ENCODE data around the gene PPARD.

Gene PPARD

DNA sequence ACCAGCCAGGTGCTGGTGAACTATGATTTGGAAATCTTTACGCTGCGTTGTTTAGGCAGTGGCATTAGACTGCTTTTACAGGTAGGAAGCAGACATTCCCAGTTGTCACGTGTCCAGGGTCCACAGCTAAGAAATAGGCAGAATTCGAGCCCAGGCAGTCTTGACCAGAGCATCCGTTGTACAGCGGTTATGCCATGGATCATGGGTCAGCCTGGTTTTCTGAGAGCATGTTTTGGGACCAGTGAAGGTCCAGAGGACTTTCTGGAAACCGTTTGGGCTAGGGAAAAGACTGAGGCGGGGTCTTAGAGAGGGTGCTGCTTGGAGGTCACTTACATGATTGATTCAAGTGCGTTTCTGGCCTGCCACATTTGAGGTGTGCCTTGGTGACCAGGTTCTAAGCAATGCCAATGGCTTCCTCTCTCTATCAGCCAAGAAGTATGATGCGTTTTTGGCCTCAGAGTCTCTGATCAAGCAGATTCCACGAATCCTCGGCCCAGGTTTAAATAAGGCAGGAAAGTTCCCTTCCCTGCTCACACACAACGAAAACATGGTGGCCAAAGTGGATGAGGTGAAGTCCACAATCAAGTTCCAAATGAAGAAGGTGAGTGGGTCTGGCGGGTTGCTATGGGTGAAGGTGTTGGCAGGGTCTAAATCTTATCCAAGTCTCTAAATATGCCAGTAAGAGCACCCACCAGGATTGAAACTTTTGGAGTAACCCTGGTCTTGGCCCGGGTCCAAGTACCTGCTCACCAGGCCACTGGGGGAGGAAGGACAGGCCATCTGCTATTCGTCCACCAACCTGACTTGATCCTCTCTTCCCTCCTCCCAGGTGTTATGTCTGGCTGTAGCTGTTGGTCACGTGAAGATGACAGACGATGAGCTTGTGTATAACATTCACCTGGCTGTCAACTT lies 127.6 kb downstream of the PPARD start:
- H3K27ac ChIP-seq (ENCODE audit: low read depth, low read length), result peak overlapping the region; percentile 92
- H3K27me3 ChIP-seq (ENCODE audit: control insufficient read depth, insufficient read depth, low read length), result no peaks in the 10 kb centered on the region
- H3K36me3 ChIP-seq (ENCODE audit: control insufficient read depth, insufficient read depth, low read length), result peaks cover 16% of the 10 kb centered on the region
- peaks cover 4% of the 10 kb centered on the region for H3K4me1 ChIP-seq (ENCODE audit: control insufficient read depth, insufficient read depth, low read length)
- peak overlapping the region; percentile 53 for H3K4me3 ChIP-seq (ENCODE audit: low read length)
- H3K9ac ChIP-seq (ENCODE audit: low read length), result peak overlapping the region; percentile 42

DNA sequence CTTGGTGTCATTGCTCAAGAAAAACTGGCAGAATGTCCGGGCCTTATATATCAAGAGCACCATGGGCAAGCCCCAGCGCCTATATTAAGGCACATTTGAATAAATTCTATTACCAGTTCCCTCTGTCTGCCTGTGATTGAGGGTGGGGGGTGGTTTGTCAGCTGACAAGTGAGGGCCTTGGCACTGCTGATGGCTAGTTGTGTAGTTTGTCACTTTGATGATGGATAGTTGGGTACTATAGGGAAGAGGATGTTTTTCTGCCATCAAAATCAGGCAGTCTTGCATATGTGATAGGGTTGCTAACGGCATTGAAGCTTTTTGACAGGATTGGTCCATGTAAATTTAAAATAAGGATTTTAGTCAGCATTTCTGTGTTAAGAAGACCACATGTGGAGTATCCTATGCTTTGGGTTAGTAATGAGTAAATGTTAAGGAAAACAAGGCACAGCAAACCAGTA lies 128.3 kb downstream of the PPARD start:
- Histone ChIP-seq H3K27me3 (ENCODE audit: control insufficient read depth, insufficient read depth, low read length) (no peaks in the 10 kb centered on the region), H3K9ac (ENCODE audit: low read length) (peak overlapping the region; percentile 14), H3K4me1 (ENCODE audit: control insufficient read depth, insufficient read depth, low read length) (peaks cover 4% of the 10 kb centered on the region), H3K4me3 (ENCODE audit: low read length) (peak overlapping the region; percentile 53), H3K36me3 (ENCODE audit: control insufficient read depth, insufficient read depth, low read length) (peaks cover 17% of the 10 kb centered on the region), H3K27ac (ENCODE audit: low read depth, low read length) (peak overlapping the region; percentile 92)

DNA sequence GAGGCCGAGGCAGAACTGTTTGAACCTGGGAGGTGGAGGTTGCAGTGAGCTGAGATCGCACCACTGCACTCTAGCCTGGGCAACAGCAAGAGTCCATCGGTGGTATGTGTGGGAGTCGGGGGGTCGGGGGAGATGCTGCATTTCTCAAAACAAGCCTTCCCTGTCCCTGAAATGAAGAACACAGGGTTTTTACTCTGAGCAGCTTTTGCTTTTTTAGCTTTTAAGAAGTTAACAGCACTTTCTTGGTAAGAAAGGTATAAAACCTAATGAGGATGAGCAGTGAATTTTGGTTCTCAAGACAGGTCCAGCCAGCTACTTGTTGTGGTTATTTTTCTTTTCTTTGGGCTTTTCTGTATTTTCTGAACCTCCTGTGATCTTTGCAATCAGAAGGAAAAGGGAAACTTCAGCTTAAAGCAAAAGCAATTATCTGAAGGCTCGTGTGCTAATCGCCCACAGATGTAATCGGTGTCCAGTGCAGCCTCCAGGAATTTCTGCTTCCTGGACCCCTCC lies 129.5 kb downstream of the PPARD start:
- Histone ChIP-seq H3K4me1 (ENCODE audit: control insufficient read depth, insufficient read depth, low read length) (peaks cover 4% of the 10 kb centered on the region), H3K27ac (ENCODE audit: low read depth, low read length) (peak overlapping the region; percentile 51), H3K36me3 (ENCODE audit: control insufficient read depth, insufficient read depth, low read length) (peaks cover 17% of the 10 kb centered on the region), H3K9ac (ENCODE audit: low read length) (peak overlapping the region; percentile 2), H3K4me3 (ENCODE audit: low read length) (no peak overlapping the region), H3K27me3 (ENCODE audit: control insufficient read depth, insufficient read depth, low read length) (no peaks in the 10 kb centered on the region)

DNA sequence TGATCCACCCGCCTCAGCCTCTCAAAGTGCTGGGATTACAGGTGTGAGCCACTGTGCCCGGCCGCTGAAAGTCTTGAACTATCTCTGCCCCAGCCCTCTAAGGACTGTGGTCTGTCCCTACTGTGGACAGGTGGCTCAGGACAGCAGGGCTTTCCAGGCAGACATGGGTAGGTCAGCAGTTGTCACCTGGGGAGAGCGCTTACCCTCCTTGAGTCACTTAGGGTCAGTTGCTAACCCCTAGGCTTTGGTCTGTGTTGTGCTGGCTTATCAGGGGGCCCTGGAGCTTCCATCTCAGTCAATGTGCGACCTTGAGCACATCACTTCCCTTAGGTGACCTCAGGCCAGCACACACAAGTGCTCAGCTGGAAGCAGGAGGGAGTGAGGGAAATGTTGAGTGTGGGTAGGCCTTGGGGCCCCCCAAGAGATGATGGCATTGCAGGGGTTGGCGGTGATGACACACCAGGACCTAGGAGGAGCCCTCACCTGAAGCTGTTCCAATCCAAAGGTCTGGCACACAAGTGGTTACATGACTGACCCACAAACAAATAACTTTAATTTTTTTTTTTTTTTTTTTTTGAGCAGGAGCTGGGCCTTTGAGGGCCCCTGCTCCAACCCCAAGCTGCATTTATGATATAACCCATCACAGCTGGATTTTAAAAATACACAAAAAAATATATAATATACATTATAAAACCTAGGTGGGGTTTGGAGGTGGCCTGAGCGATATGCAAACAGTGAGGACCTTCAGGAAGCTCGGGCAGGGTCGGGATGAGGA lies 130.9 kb downstream of the PPARD start:
- no peak overlapping the region for H3K4me3 ChIP-seq (ENCODE audit: low read length)
- peaks cover 17% of the 10 kb centered on the region for H3K36me3 ChIP-seq (ENCODE audit: control insufficient read depth, insufficient read depth, low read length)

DNA sequence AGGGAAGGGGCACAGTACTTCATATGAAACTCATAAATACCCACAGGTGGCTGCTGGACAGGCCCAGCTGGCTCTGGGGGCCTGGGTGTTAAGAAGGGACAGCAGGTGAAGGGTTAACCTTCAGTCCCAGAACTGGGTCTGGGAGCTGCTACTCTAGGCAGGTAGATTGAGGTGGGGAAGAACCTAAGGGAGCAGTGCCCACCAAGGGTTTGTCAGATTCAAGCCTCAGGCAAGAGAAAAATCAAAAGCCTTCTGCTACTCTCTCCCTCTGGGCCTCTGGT lies 131.4 kb downstream of the PPARD start:
- Histone ChIP-seq H3K36me3 (ENCODE audit: control insufficient read depth, insufficient read depth, low read length) (peaks cover 20% of the 10 kb centered on the region), H3K27ac (ENCODE audit: low read depth, low read length) (no peak overlapping the region), H3K9ac (ENCODE audit: low read length) (no peak overlapping the region), H3K4me1 (ENCODE audit: control insufficient read depth, insufficient read depth, low read length) (peaks cover 4% of the 10 kb centered on the region), H3K27me3 (ENCODE audit: control insufficient read depth, insufficient read depth, low read length) (no peaks in the 10 kb centered on the region), H3K4me3 (ENCODE audit: low read length) (no peak overlapping the region)

More for the DNA sequence above, 130.9 kb downstream of the PPARD start:
- H3K27ac ChIP-seq (ENCODE audit: low read depth, low read length), result no peak overlapping the region
- H3K4me1 ChIP-seq (ENCODE audit: control insufficient read depth, insufficient read depth, low read length), result peaks cover 4% of the 10 kb centered on the region
- H3K9ac ChIP-seq (ENCODE audit: low read length), result no peak overlapping the region
- no peaks in the 10 kb centered on the region for H3K27me3 ChIP-seq (ENCODE audit: control insufficient read depth, insufficient read depth, low read length)

DNA sequence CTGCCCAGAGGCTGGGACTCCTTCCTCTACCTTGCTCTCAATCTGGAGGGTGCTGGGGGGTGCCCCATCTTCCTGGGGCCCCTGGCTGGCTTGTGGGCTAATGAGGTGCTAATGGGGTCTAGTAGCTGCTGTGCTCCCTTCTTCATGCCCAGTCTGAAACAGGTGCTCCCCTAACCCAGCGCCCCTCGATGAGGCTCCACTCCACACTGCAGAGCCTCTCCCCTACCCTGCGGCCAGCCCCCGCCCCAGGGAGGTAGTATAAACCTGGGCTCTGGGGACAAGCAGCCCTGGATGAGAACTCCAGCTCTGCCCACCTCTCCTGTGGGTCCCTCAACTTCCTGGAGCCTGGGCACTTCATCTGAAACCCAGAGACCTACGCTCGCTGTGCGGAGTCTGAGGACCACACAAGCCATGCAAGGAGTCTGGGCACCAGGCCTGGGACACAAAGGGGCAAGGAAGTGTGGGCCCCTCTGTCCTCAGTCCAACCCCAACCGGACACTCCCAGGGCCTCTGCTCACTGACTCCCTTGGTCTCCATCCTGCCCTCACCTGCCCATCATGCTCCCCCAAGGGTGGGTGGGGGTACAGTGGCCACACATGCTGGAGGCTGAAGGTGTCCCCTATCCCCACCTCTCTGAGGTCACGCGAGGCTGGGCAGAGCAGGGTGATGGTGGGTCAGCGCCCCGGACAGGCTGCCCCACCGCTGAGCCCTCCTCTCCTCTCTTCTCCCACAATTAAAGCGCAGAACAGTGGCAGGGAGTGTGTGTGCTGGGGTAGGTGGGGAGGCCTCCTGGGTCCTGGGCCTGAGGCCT lies 132.0 kb downstream of the PPARD start:
- Histone ChIP-seq H3K4me1 (ENCODE audit: control insufficient read depth, insufficient read depth, low read length) (peaks cover 4% of the 10 kb centered on the region), H3K9ac (ENCODE audit: low read length) (no peak overlapping the region), H3K36me3 (ENCODE audit: control insufficient read depth, insufficient read depth, low read length) (peaks cover 23% of the 10 kb centered on the region), H3K27me3 (ENCODE audit: control insufficient read depth, insufficient read depth, low read length) (no peaks in the 10 kb centered on the region), H3K27ac (ENCODE audit: low read depth, low read length) (no peak overlapping the region), H3K4me3 (ENCODE audit: low read length) (no peak overlapping the region)

DNA sequence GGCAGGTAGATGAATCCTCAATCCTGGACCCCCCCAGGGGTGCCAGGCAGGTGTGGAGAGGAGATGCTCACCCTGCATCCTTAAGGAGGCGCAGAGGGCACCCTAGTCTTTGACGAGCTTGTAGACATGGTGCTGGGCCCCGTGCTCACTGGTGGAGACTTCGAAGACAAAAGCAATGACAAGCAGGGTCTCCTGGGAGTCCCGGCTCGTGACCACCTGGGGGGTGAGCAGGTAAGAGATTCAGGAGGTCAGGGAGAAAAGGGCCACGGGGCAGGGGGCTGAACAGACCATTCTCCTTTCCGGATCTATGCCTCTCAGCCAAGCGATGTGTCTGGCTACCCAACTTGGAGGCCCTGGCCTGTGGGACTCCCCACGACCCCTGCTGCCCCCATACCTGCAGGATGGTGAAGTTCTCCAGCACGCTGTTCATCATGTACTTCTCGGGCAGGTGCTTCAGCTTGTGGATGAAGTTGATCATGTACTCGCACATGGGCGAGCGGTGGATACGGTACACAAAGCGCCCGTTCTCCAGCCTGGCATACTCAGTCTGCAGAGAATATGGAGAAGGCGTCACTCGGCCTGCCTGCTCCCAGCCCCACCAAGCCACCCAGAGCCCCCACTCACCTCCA lies 132.7 kb downstream of the PPARD start:
- Histone ChIP-seq H3K27me3 (ENCODE audit: control insufficient read depth, insufficient read depth, low read length) (no peaks in the 10 kb centered on the region), H3K36me3 (ENCODE audit: control insufficient read depth, insufficient read depth, low read length) (peaks cover 21% of the 10 kb centered on the region), H3K9ac (ENCODE audit: low read length) (no peak overlapping the region), H3K4me1 (ENCODE audit: control insufficient read depth, insufficient read depth, low read length) (no peaks in the 10 kb centered on the region), H3K4me3 (ENCODE audit: low read length) (no peak overlapping the region), H3K27ac (ENCODE audit: low read depth, low read length) (no peak overlapping the region)

DNA sequence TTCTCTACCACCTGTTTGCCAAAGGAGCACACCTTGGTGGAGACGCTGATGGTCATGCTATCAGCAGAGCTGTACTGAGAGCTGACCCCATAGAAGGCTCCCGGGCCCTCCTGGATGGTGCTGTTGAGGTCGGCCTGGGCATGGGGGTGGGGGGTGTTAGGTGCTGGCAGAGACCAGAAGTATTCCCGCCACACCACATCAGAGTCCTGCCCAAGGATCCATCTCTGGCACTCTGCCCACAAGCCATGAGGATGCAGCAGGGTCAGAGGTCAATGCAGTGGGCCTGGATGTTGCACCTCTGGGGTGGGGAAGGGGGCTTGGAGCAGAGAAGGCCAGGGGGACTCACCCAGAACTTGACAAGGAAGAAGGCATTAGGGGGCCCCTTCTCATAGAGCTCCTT lies 133.2 kb downstream of the PPARD start:
- H3K27me3 ChIP-seq (ENCODE audit: control insufficient read depth, insufficient read depth, low read length), result no peaks in the 10 kb centered on the region
- no peaks in the 10 kb centered on the region for H3K4me1 ChIP-seq (ENCODE audit: control insufficient read depth, insufficient read depth, low read length)
- no peak overlapping the region for H3K9ac ChIP-seq (ENCODE audit: low read length)
- no peak overlapping the region for H3K4me3 ChIP-seq (ENCODE audit: low read length)
- peaks cover 24% of the 10 kb centered on the region for H3K36me3 ChIP-seq (ENCODE audit: control insufficient read depth, insufficient read depth, low read length)
- no peak overlapping the region for H3K27ac ChIP-seq (ENCODE audit: low read depth, low read length)

DNA sequence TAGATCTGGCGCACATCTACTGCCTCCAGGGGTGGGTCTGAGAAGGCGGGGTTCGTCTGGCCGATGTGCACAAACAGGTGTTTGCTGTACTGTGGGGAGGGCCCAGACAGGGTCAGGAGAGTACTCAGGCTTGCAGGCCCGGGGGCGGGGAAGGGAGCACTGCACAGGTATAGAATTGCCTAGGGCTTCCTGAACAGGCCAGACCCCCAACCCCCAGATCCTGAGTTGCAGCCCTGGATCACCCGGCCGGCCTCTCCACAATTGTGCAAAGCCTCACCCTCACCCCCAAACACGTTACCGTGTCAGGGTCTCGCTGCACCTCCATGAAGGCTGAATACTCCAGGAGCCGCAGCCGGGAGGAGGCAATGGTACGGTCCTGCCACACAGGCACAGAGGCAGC lies 133.6 kb downstream of the PPARD start:
- Histone ChIP-seq H3K9ac (ENCODE audit: low read length) (no peak overlapping the region), H3K4me3 (ENCODE audit: low read length) (no peak overlapping the region), H3K27ac (ENCODE audit: low read depth, low read length) (no peak overlapping the region), H3K36me3 (ENCODE audit: control insufficient read depth, insufficient read depth, low read length) (peaks cover 25% of the 10 kb centered on the region), H3K4me1 (ENCODE audit: control insufficient read depth, insufficient read depth, low read length) (no peaks in the 10 kb centered on the region), H3K27me3 (ENCODE audit: control insufficient read depth, insufficient read depth, low read length) (no peaks in the 10 kb centered on the region)

DNA sequence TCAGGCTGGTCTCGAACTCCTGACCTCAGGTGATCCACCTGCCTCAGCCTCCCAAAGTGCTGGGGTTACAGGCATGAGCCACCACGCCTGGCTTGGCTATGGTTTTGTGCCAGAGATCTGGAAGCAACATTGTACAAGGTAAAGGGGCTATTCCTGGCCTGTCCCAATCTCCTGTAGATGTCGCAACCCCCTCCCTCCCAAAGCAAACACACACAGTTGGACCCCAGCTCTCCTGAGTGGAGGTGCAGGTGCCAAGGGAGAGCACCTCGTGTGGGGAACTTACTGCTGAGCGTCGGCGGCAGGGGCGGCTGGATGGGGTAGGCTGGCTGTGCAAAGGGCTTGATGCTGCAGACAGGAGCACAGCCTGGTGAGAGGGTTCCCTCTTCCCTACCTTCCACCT lies 134.7 kb downstream of the PPARD start:
- H3K4me1 ChIP-seq (ENCODE audit: control insufficient read depth, insufficient read depth, low read length), result no peaks in the 10 kb centered on the region
- H3K36me3 ChIP-seq (ENCODE audit: control insufficient read depth, insufficient read depth, low read length), result peaks cover 25% of the 10 kb centered on the region
- no peak overlapping the region for H3K9ac ChIP-seq (ENCODE audit: low read length)
- no peaks in the 10 kb centered on the region for H3K27me3 ChIP-seq (ENCODE audit: control insufficient read depth, insufficient read depth, low read length)
- H3K4me3 ChIP-seq (ENCODE audit: low read length), result no peak overlapping the region
- H3K27ac ChIP-seq (ENCODE audit: low read depth, low read length), result no peak overlapping the region

Data from rectal smooth muscle tissue (tissue), 1 donor.